Skin epidermis (tissue), 12 donors: ENCODE measurements around the gene UBR1.
"Not testable (repeated sequence)": the region's sequence is repeated elsewhere in the genome, so short reads cannot be mapped to it uniquely, and the experiment has no call there.

Source experiments
- H3K27ac ChIP-seq, 21 experiments: fragments of 200-600 bp; sonication (generic) in 11 of 21; one replicate each; pipeline ENCODE4 v1.5.0; 2020; ENCODE audit warnings: mild to moderate bottlenecking in 3 of 21, inconsistent platforms in 2 of 21, moderate library complexity in 2 of 21
- H3K4me3 ChIP-seq, 7 experiments: fragments of 200-600 bp; sonication (generic) in 2 of 7; one replicate each; pipeline ENCODE4 v1.5.0; 2020; ENCODE audit warnings: inconsistent platforms in 2 of 7, mild to moderate bottlenecking in 2 of 7, moderate library complexity in 1 of 7

The UBR1 gene

GRCh38 chr15:43071451-43071850 lies 34.4 kb downstream of the UBR1 start:
- Histone ChIP-seq H3K4me3 (no peak overlapping the region), H3K27ac (no peak overlapping the region)

- Histone ChIP-seq H3K27ac (no peak overlapping the region), H3K4me3 (no peak overlapping the region)
These were observed 34.9 kb downstream of the UBR1 start for GRCh38 chr15:43070893-43071292.

- no peak overlapping the region for H3K4me3 ChIP-seq
These were observed 35.6 kb downstream of the UBR1 start for GRCh38 chr15:43070249-43070648.

GRCh38 chr15:43067717-43068461 lies 37.9 kb downstream of the UBR1 start:
- no peak overlapping the region for H3K4me3 ChIP-seq
- H3K27ac ChIP-seq = no peak overlapping the region

More at GRCh38 chr15:43070249-43070648, 35.6 kb downstream of the UBR1 start:
- H3K27ac ChIP-seq = no peak overlapping the region

GRCh38 chr15:43056696-43057095 lies 49.1 kb downstream of the UBR1 start:
- Histone ChIP-seq H3K4me3 (no peak overlapping the region), H3K27ac (no peak overlapping the region)

GRCh38 chr15:43052860-43053259 lies 53.0 kb downstream of the UBR1 start:
- no peak overlapping the region for H3K4me3 ChIP-seq

GRCh38 chr15:43048935-43049334 lies 56.9 kb downstream of the UBR1 start:
- Histone ChIP-seq H3K4me3 (no peak overlapping the region), H3K27ac (no peak overlapping the region)

More at GRCh38 chr15:43052860-43053259, 53.0 kb downstream of the UBR1 start:
- H3K27ac ChIP-seq = no peak overlapping the region

- H3K4me3 ChIP-seq = no peak overlapping the region
- no peak overlapping the region for H3K27ac ChIP-seq
These were observed 59.4 kb downstream of the UBR1 start for GRCh38 chr15:43046484-43046883.

GRCh38 chr15:43042885-43043284 lies 63.0 kb downstream of the UBR1 start:
- H3K27ac ChIP-seq = no peak overlapping the region
- no peak overlapping the region for H3K4me3 ChIP-seq

- H3K4me3 ChIP-seq, H3K27ac ChIP-seq: not testable (repeated sequence)
These were observed 64.8 kb downstream of the UBR1 start for GRCh38 chr15:43041085-43041484.

GRCh38 chr15:43035240-43035639 lies 70.6 kb downstream of the UBR1 start:
- not testable (repeated sequence) for H3K4me3 ChIP-seq, H3K27ac ChIP-seq

GRCh38 chr15:43029476-43029875 lies 76.4 kb downstream of the UBR1 start:
- no peak overlapping the region for H3K27ac ChIP-seq
- H3K4me3 ChIP-seq = no peak overlapping the region

GRCh38 chr15:43025150-43025549 lies 80.7 kb downstream of the UBR1 start:
- Histone ChIP-seq H3K4me3 (no peak overlapping the region), H3K27ac (no peak overlapping the region)

- not testable (repeated sequence) for H3K4me3 ChIP-seq, H3K27ac ChIP-seq
These were observed 91.2 kb downstream of the UBR1 start for GRCh38 chr15:43014671-43015070.

- no peak overlapping the region for H3K27ac ChIP-seq
- no peak overlapping the region for H3K4me3 ChIP-seq
These were observed 96.6 kb downstream of the UBR1 start for GRCh38 chr15:43009206-43009605.

- no peak overlapping the region for H3K4me3 ChIP-seq
- no peak overlapping the region for H3K27ac ChIP-seq
These were observed 97.7 kb downstream of the UBR1 start for GRCh38 chr15:43008150-43008549.

- no peak overlapping the region for H3K4me3 ChIP-seq
- no peak overlapping the region for H3K27ac ChIP-seq
These were observed 98.3 kb downstream of the UBR1 start for GRCh38 chr15:43007551-43007950.

- H3K27ac ChIP-seq = no peak overlapping the region
- no peak overlapping the region for H3K4me3 ChIP-seq
These were observed 98.8 kb downstream of the UBR1 start for GRCh38 chr15:43006991-43007390.

- H3K27ac ChIP-seq, H3K4me3 ChIP-seq: not testable (repeated sequence)
These were observed 100.8 kb downstream of the UBR1 start for GRCh38 chr15:43004886-43005595.

GRCh38 chr15:42999201-42999779 lies 106.5 kb downstream of the UBR1 start:
- Histone ChIP-seq H3K4me3 (no peak overlapping the region), H3K27ac (no peak overlapping the region)

- H3K4me3 ChIP-seq = no peak overlapping the region
- H3K27ac ChIP-seq = no peak overlapping the region
These were observed 109.0 kb downstream of the UBR1 start for GRCh38 chr15:42996871-42997270.
